ENCODE measurements around the gene COBLL1. TPM values are rescaled to one million over a fixed set of nuclear protein-coding genes. Genes with fewer than 3 reads are reported as not detected.
"Not testable (repeated sequence)": the region's sequence is repeated elsewhere in the genome, so short reads cannot be mapped to it uniquely, and the experiment has no call there.

The COBLL1 gene
- total RNA-seq, 1 donor from 2014 or later = 13.3 TPM

- no peak for TF ChIP-seq CTCF (IDR thresholded peaks at IDR 0.05)
- no peak for DNase-seq (ENCODE audit: low spot score in 2 of 2)
- Histone ChIP-seq H3K27me3 (no peaks in the 10 kb centered on the region), H3K36me3 (no peaks in the 10 kb centered on the region), H3K27ac (no peak overlapping the region), H3K4me1 (no peaks in the 10 kb centered on the region), H3K4me3 (no peak overlapping the region), H3K9me3 (no peaks in the 10 kb centered on the region)
- intact Hi-C loops (cut with DNase I) = no loop called here
These were observed 76.6 kb downstream of the COBLL1 start for GRCh38 chr2:164764996-164765395.

- intact Hi-C loops (cut with DNase I) = no loop called here
- no peak for DNase-seq (ENCODE audit: low spot score in 2 of 2)
- no peak for TF ChIP-seq CTCF (IDR thresholded peaks at IDR 0.05)
- no peaks in the 10 kb centered on the region for H3K4me1 ChIP-seq
- H3K9me3 ChIP-seq = no peaks in the 10 kb centered on the region
- H3K4me3 ChIP-seq = no peak overlapping the region
- no peaks in the 10 kb centered on the region for H3K27me3 ChIP-seq
- H3K36me3 ChIP-seq = no peaks in the 10 kb centered on the region
- no peak overlapping the region for H3K27ac ChIP-seq
These were observed 77.1 kb downstream of the COBLL1 start for GRCh38 chr2:164764474-164764873.

- peaks cover 0 to under 1% of the 10 kb centered on the region in 2 donors for H3K4me1 ChIP-seq
- no peak for DNase-seq (ENCODE audit: low spot score in 2 of 2)
- H3K4me3 ChIP-seq = no peak overlapping the region
- no peaks in the 10 kb centered on the region for H3K27me3 ChIP-seq
- TF ChIP-seq CTCF (IDR thresholded peaks at IDR 0.05) = no peak
- no peak overlapping the region for H3K27ac ChIP-seq
- no peaks in the 10 kb centered on the region for H3K9me3 ChIP-seq
- H3K36me3 ChIP-seq = no peaks in the 10 kb centered on the region
- intact Hi-C loops (cut with DNase I) = no loop called here
These were observed 78.2 kb downstream of the COBLL1 start for GRCh38 chr2:164763431-164763830.

GRCh38 chr2:164761737-164762460 is 79.7 kb downstream of the COBLL1 start:
- Histone ChIP-seq H3K27me3 (no peaks in the 10 kb centered on the region), H3K9me3 (no peaks in the 10 kb centered on the region), H3K27ac (no peak overlapping the region), H3K4me3 (no peak overlapping the region), H3K4me1 (peaks cover 0 to 6% of the 10 kb centered on the region in 2 donors), H3K36me3 (no peaks in the 10 kb centered on the region)
- no peak for DNase-seq (ENCODE audit: low spot score in 2 of 2)
- intact Hi-C loops (cut with DNase I) = no loop called here
- TF ChIP-seq CTCF (IDR thresholded peaks at IDR 0.05) = no peak

GRCh38 chr2:164761201-164761600 is 80.4 kb downstream of the COBLL1 start:
- H3K4me1 ChIP-seq; H3K4me3 ChIP-seq; H3K36me3 ChIP-seq; DNase-seq (ENCODE audit: low spot score in 2 of 2); H3K9me3 ChIP-seq; H3K27ac ChIP-seq; H3K27me3 ChIP-seq; intact Hi-C loops (cut with DNase I): not testable (repeated sequence)

GRCh38 chr2:164760179-164760578 is 81.4 kb downstream of the COBLL1 start:
- intact Hi-C loops (cut with DNase I) = no loop called here
- Histone ChIP-seq H3K4me1 (peaks cover 0 to 11% of the 10 kb centered on the region in 2 donors), H3K27me3 (no peaks in the 10 kb centered on the region), H3K36me3 (no peaks in the 10 kb centered on the region), H3K4me3 (no peak overlapping the region), H3K27ac (no peak overlapping the region), H3K9me3 (no peaks in the 10 kb centered on the region)
- no peak for TF ChIP-seq CTCF (IDR thresholded peaks at IDR 0.05)
- DNase-seq (ENCODE audit: low spot score in 2 of 2) = no peak
